ENCODE measurements around the gene PPT2.

Gene PPT2

DNA sequence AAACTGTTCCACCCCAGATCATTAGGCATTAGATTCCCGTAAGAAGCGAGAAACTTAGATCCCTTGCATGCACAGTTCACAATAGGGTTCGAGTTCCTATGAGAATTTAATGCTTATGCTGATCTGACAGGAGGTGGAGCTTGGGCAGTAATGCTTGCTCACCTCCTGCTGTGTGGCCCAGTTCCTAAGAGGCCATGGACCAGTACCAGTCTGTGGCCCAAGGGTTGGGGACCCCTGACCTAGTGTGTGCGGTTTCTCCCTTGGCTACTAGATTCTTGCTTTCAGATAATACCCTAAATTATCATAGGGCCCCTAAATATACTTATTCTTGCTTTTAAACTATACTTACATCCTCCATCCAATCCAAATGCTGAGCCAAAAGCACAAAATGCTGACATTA is 40.4 kb downstream of the PPT2 start:
- H3K4me3 ChIP-seq (ENCODE audit: control insufficient read depth, low read depth, low read length), result no peak overlapping the region
- TF ChIP-seq, protein P1, sequence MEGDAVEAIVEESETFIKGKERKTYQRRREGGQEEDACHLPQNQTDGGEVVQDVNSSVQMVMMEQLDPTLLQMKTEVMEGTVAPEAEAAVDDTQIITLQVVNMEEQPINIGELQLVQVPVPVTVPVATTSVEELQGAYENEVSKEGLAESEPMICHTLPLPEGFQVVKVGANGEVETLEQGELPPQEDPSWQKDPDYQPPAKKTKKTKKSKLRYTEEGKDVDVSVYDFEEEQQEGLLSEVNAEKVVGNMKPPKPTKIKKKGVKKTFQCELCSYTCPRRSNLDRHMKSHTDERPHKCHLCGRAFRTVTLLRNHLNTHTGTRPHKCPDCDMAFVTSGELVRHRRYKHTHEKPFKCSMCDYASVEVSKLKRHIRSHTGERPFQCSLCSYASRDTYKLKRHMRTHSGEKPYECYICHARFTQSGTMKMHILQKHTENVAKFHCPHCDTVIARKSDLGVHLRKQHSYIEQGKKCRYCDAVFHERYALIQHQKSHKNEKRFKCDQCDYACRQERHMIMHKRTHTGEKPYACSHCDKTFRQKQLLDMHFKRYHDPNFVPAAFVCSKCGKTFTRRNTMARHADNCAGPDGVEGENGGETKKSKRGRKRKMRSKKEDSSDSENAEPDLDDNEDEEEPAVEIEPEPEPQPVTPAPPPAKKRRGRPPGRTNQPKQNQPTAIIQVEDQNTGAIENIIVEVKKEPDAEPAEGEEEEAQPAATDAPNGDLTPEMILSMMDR (conservative IDR thresholded peaks at IDR 0.05; ENCODE audit: control insufficient read depth, insufficient read depth, low read depth, low read length), result no peak
- DNase-seq (ENCODE audit: low read depth), result no peak

- H3K4me3 ChIP-seq (ENCODE audit: control insufficient read depth, low read depth, low read length), result peak overlapping the region; percentile 51
- TF ChIP-seq, protein P1 (conservative IDR thresholded peaks at IDR 0.05; ENCODE audit: control insufficient read depth, insufficient read depth, low read depth, low read length), result peak; percentile 64
- DNase-seq (ENCODE audit: low read depth), result peak; percentile 73
Observed at GRCh38 chr6:32194825-32195651, 41.1 kb downstream of the PPT2 start.

DNA sequence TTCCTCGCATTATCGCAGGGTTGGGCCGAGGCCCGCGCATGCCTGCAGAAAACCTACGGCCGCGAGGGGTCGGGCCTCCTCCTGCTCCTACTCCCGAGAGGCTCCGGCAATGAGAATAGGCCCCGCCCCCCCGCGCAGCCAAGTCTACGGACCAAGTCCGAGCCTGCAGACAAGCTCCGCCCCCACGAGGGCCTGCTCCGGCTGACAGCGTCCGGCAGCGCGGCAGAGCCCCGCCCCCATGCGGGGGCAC is 41.6 kb downstream of the PPT2 start:
- H3K4me3 ChIP-seq (ENCODE audit: control insufficient read depth, low read depth, low read length), result no peak overlapping the region
- TF ChIP-seq, protein P1 (conservative IDR thresholded peaks at IDR 0.05; ENCODE audit: control insufficient read depth, insufficient read depth, low read depth, low read length), result peak; percentile 31
- DNase-seq (ENCODE audit: low read depth), result peak; percentile 99

- TF ChIP-seq, protein P1 (conservative IDR thresholded peaks at IDR 0.05; ENCODE audit: control insufficient read depth, insufficient read depth, low read depth, low read length), result no peak
- DNase-seq (ENCODE audit: low read depth), result peak; percentile 88
- peak overlapping the region; percentile 75 for H3K4me3 ChIP-seq (ENCODE audit: control insufficient read depth, low read depth, low read length)
Observed at GRCh38 chr6:32195902-32196681, 42.2 kb downstream of the PPT2 start.

- TF ChIP-seq, protein P1 (conservative IDR thresholded peaks at IDR 0.05; ENCODE audit: control insufficient read depth, insufficient read depth, low read depth, low read length), result no peak
- DNase-seq (ENCODE audit: low read depth), result no peak
- peak overlapping the region; percentile 75 for H3K4me3 ChIP-seq (ENCODE audit: control insufficient read depth, low read depth, low read length)
Observed at GRCh38 chr6:32196682-32197616, 43.0 kb downstream of the PPT2 start.

DNA sequence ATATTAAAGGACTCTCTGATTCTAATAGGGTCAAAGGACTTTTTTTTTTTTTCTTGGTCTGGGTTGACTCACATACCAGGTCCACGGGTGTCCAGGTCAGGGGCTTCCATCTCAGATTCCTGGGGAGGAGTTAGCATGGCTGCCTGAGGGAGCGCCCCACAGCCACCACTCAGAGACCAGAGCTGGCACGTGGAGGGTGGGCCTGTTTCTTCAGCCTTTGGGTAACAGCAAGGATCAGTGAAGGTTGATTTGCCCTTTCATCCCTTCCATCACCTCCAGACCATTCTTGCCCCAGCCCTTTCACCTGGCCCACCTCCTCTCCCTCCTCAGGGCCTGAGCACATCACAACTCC is 44.4 kb downstream of the PPT2 start:
- DNase-seq (ENCODE audit: low read depth), result no peak
- no peak overlapping the region for H3K4me3 ChIP-seq (ENCODE audit: control insufficient read depth, low read depth, low read length)
- TF ChIP-seq, protein P1 (conservative IDR thresholded peaks at IDR 0.05; ENCODE audit: control insufficient read depth, insufficient read depth, low read depth, low read length), result no peak
